Measurements from ENCODE around the gene USP37. TPM values are rescaled to one million over a fixed set of nuclear protein-coding genes. Genes with fewer than 3 reads are reported as not detected.

Gene USP37, protein sequence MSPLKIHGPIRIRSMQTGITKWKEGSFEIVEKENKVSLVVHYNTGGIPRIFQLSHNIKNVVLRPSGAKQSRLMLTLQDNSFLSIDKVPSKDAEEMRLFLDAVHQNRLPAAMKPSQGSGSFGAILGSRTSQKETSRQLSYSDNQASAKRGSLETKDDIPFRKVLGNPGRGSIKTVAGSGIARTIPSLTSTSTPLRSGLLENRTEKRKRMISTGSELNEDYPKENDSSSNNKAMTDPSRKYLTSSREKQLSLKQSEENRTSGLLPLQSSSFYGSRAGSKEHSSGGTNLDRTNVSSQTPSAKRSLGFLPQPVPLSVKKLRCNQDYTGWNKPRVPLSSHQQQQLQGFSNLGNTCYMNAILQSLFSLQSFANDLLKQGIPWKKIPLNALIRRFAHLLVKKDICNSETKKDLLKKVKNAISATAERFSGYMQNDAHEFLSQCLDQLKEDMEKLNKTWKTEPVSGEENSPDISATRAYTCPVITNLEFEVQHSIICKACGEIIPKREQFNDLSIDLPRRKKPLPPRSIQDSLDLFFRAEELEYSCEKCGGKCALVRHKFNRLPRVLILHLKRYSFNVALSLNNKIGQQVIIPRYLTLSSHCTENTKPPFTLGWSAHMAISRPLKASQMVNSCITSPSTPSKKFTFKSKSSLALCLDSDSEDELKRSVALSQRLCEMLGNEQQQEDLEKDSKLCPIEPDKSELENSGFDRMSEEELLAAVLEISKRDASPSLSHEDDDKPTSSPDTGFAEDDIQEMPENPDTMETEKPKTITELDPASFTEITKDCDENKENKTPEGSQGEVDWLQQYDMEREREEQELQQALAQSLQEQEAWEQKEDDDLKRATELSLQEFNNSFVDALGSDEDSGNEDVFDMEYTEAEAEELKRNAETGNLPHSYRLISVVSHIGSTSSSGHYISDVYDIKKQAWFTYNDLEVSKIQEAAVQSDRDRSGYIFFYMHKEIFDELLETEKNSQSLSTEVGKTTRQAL
- total RNA-seq (2016; rRNA removed; fragmentation: Illumina TruSeq; extraction: Trizol): 30.6 and 36.2 TPM in 2 replicates
- 20.5 and 21.3 TPM in 2 replicates for total RNA-seq (2016; cell fraction: cytosol; rRNA removed; fragmentation: Illumina TruSeq; extraction: Trizol; ENCODE audit: low read depth)
- total RNA-seq (2016; cell fraction: insoluble cytoplasmic fraction; rRNA removed; fragmentation: Illumina TruSeq; extraction: Trizol): 28.6 and 34.8 TPM in 2 replicates
- total RNA-seq (2016; cell fraction: membrane; rRNA removed; fragmentation: Illumina TruSeq; extraction: Trizol): 15.4 and 17.1 TPM in 2 replicates
- total RNA-seq (2016; cell fraction: nucleus; rRNA removed; fragmentation: Illumina TruSeq; extraction: Trizol): 31.4 and 32.1 TPM in 2 replicates
- polyA plus RNA-seq (2011; rRNA removed): 6.5 and 6.6 TPM in 2 replicates
- 2.2 and 3.7 TPM in 2 replicates for polyA plus RNA-seq (2011; cell fraction: cytosol; rRNA removed)
- 5.9 and 6.5 TPM in 2 replicates for polyA plus RNA-seq (2011; cell fraction: nucleus; rRNA removed)
- polyA plus RNA-seq (2012): 8.9 and 9.8 TPM in 2 replicates
- polyA plus RNA-seq (2016; cell fraction: cytosol; fragmentation: Illumina TruSeq; extraction: Trizol; ENCODE audit: low read depth): 1.3 and 1.9 TPM in 2 replicates
- polyA plus RNA-seq (2016; cell fraction: insoluble cytoplasmic fraction; fragmentation: Illumina TruSeq; extraction: Trizol; ENCODE audit: low read depth): 11.5 and 12.3 TPM in 2 replicates
- polyA plus RNA-seq (2016; cell fraction: membrane; fragmentation: Illumina TruSeq; extraction: Trizol; ENCODE audit: low read depth): 2.8 and 2.9 TPM in 2 replicates
- polyA plus RNA-seq (2016; cell fraction: nucleus; fragmentation: Illumina TruSeq; extraction: Trizol; ENCODE audit: insufficient read depth, low read depth): 18.1 and 19.2 TPM in 2 replicates
- 9.1 and 9.8 TPM in 2 replicates for polyA minus RNA-seq (2011; rRNA and poly(A)+ RNA removed; ENCODE audit: low replicate concordance)
- 18.1 and 20.4 TPM in 2 replicates for polyA minus RNA-seq (2011; cell fraction: cytosol; rRNA and poly(A)+ RNA removed)
- polyA minus RNA-seq (2011; cell fraction: nucleus; rRNA and poly(A)+ RNA removed): 43.1 and 55.2 TPM in 2 replicates
- percentile 73 among the genes with signal in this experiment for Bru-seq, nascent RNA
- BruChase-seq, experiment 1, labeled RNA remaining after a 6-hour chase: percentile 73 among the genes with signal in this experiment
- percentile 76 among the genes with signal in this experiment for BruChase-seq, experiment 2, labeled RNA remaining after a 2-hour chase
- long read RNA-seq, experiment 1, partial matches to known transcripts: 2 of 7 reads
- long read RNA-seq, experiment 1, other reads (novel, unspliced or antisense): 5 of 7 reads
- long read RNA-seq, experiment 2, partial matches to known transcripts: 2 of 30 reads
- long read RNA-seq, experiment 2, other reads (novel, unspliced or antisense): 28 of 30 reads

DNA sequence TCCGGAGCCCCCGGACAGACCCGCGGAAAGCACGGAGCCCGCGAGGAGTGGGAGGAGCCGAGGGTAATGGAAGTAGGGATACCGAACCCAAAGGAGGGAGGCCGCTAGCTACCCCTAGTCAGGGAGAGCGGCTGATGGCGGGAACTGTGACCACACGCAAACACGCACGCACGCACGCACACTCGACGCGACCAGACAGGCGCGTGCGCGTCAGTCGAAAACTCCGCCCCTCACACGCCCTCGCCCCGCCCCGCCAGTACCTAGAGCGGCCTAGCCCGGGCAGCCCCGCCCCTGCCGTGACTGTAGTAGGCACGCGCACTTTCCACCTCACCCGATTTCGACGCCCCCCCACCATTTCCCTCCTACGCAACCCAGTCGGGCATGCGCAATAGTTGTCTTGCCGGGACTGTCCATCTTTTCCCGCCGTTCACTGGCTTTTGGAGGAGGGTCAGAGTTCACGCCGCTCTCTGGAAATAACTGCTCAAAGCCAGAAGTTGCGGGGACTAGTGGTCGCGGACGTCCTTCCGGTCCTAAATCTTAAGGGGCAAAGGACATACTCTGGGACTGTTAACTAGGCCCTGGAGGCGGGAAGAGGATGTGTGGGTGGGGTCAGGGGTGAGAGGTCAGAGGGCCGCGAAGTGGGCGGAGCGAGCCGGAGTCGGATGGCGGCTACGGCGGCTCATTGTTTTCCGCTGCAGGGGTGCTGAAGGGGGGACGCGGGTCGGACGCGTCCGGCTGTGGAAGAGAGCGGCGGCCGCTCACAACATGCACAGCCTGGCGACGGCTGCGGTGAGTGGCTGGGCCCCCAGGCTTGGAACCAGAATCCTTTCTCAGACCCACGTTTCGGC is at the start of gene USP37, which contains the start of gene CNOT9:
TSS of gene USP37 (minus strand) at position 162 of the 848 bp plus-strand sequence. CDS start 9,698 bp downstream, outside the sequence.
TSS of gene CNOT9 (plus strand) at position 650 of the 848 bp plus-strand sequence. CDS start at position 766, 116 bp downstream.
- H3K36me3 ChIP-seq (replicated peaks in 1 of 2; ENCODE audit: control insufficient read depth in 1 of 2, insufficient read depth in 2 of 2, low read length in 2 of 2): peaks cover 2 to 26% of the 10 kb centered on the region in 2 experiments
- peaks cover 0 to 6% of the 10 kb centered on the region in 2 experiments; a peak in 1 of 5 replicates for H3K27me3 ChIP-seq (ENCODE audit: control insufficient read depth in 1 of 2, insufficient read depth in 2 of 2, low read length in 2 of 2)
- peak within 1 kb of the TSS; percentile 97 for H3K27ac ChIP-seq (ENCODE audit: extremely low read length, insufficient read depth, low read length)
- DNase-seq (ENCODE audit: low spot score) (peak; percentile 98), ATAC-seq (peak; percentile 90), FAIRE-seq (peak; percentile 88)
- ChIA-PET POLR2A (interaction anchor here (0.6 to 1.0 kb wide), 6 partner anchors 18 to 245 kb away, joined by 3 to 5 read pairs (median 3); partner anchors contain the start of genes BCS1L, PLCD4 and ZNF142), CTCF (ENCODE audit: low intra/inter-chr PET ratio, low total read pairs) (no interaction called here)
- peak within 1 kb of the TSS; percentile 89 to 97 (median 91) for H3K4me3 ChIP-seq (replicated peaks in 1 of 3; ENCODE audit: insufficient read depth in 1 of 3, low read depth in 2 of 3, low read length in 3 of 3)
- no TSS peak for BruUV-seq (replicated peaks)
- H4K20me1 ChIP-seq (ENCODE audit: insufficient read depth, low read length): peaks cover 12% of the 10 kb centered on the region
- H2AFZ ChIP-seq (ENCODE audit: low read length): peak within 1 kb of the TSS; percentile 85
- peak within 1 kb of the TSS; percentile 95 for H3K4me2 ChIP-seq (ENCODE audit: low read depth, low read length)
- peak within 1 kb of the TSS; percentile 96 for H3K9ac ChIP-seq (ENCODE audit: insufficient read depth, low read depth, low read length)
- H3K4me1 ChIP-seq (ENCODE audit: insufficient read depth, low read length): peaks cover 63% of the 10 kb centered on the region
- intact Hi-C loops (cut with micrococcal nuclease; ENCODE audit: unreplicated experiment) (loop anchor here (2.0 to 10.0 kb wide), 3 partner anchors 90 to 274 kb away; partner anchors contain the start of genes BCS1L, CTDSP1, TMBIM1 and ZNF142), in situ Hi-C loops (cut with HindIII; ENCODE audit: extremely low pct_ligation_motif_present, low pct_unique_long_range_greater_than_20kb) (no loop called here)
- no peaks in the 10 kb centered on the region for H3K9me3 ChIP-seq (ENCODE audit: low read length)
- peaks cover 92% of the 10 kb centered on the region for H3K79me2 ChIP-seq (ENCODE audit: insufficient read depth, low read length)
- WGBS (ENCODE audit: low lambda C conversion rate): 2% methylated on average over 58 of the region's 77 CpGs
- peak; percentile 79 for TF ChIP-seq AGO2 (optimal IDR thresholded peaks at IDR 0.05; ENCODE audit: low read depth, low read length)
- TF ChIP-seq HIVEP1 (CRISPR knock-in tag; IDR thresholded peaks at IDR 0.05): peak; percentile 90; the same call in 1 of the 2 replicates
- 0 out of 2 replicates have a peak, but pooled peaks have one; percentile 61 for TF ChIP-seq TSC22D2 (CRISPR knock-in tag; IDR thresholded peaks at IDR 0.05; ENCODE audit: borderline replicate concordance)
- TF ChIP-seq CCDC6 (CRISPR knock-in tag; IDR thresholded peaks at IDR 0.05): peak; percentile 99; the same call in 1 of the 2 replicates
- no peak for TF ChIP-seq NFE2L2 (IDR thresholded peaks at IDR 0.05; ENCODE audit: low read length)
- TF ChIP-seq RNF2 (conservative IDR thresholded peaks at IDR 0.05; ENCODE audit: low read depth): peak; percentile 99
- peak; percentile 95 for TF ChIP-seq ZFY (CRISPR knock-in tag; IDR thresholded peaks at IDR 0.05)
- peak; percentile 83 for TF ChIP-seq PHF20 (CRISPR knock-in tag; IDR thresholded peaks at IDR 0.05)
- TF ChIP-seq JDP2 (CRISPR knock-in tag; IDR thresholded peaks at IDR 0.05; ENCODE audit: borderline replicate concordance): peak; percentile 93
- no peak; the same call in 1 of the 2 replicates for TF ChIP-seq ZNF326 (CRISPR knock-in tag; IDR thresholded peaks at IDR 0.05; ENCODE audit: borderline replicate concordance)
- TF ChIP-seq FOXM1 (CRISPR knock-in tag; IDR thresholded peaks at IDR 0.05): peak; percentile 7; the same call in 1 of the 2 replicates
- peak; percentile 98 for TF ChIP-seq SALL1 (CRISPR knock-in tag; IDR thresholded peaks at IDR 0.05)
- peak; percentile 97; the same call in 1 of the 2 replicates for TF ChIP-seq ZNF564 (CRISPR knock-in tag; IDR thresholded peaks at IDR 0.05)
- no peak for TF ChIP-seq HMG20A (CRISPR knock-in tag; IDR thresholded peaks at IDR 0.05; ENCODE audit: borderline replicate concordance)
- peak; percentile 46 for TF ChIP-seq MEIS2 (CRISPR knock-in tag; IDR thresholded peaks at IDR 0.05)
- peak; percentile 82 for TF ChIP-seq CEBPG (CRISPR knock-in tag; IDR thresholded peaks at IDR 0.05)

Data from HepG2 (cell line).